Measurements from ENCODE around the gene DPM1. TPM values are rescaled to one million over a fixed set of nuclear protein-coding genes. Genes with fewer than 3 reads are reported as not detected.
A peak's percentile ranks its signal among the peaks of the same experiment; 100 is the strongest.

The DPM1 gene
- total RNA-seq, 2 donors from 2014 or later = 18.1 to 32.7 TPM

GRCh38 chr20:50898475-50898874 lies 59.9 kb downstream of the DPM1 start:
- TF ChIP-seq CTCF (IDR thresholded peaks at IDR 0.05) (no peak), POLR2A (IDR thresholded peaks at IDR 0.05) (no peak)
- no peak for ATAC-seq
- no peak overlapping the region for H3K4me3 ChIP-seq
- WGBS, 2 donors = 95 to 96% methylated on average over 1 of the region's 1 CpG
- H3K9me3 ChIP-seq = no peaks in the 10 kb centered on the region
- DNase-seq = no peak
- H3K27me3 ChIP-seq = no peaks in the 10 kb centered on the region
- peaks cover 18% of the 10 kb centered on the region for H3K4me1 ChIP-seq
- peaks cover 0 to 18% of the 10 kb centered on the region in 2 donors for H3K36me3 ChIP-seq (replicated peaks in 1 of 2; ENCODE audit: insufficient read depth in 1 of 2, low read depth in 2 of 2)
- intact Hi-C loops (cut with DNase I) = no loop called here
- no peak overlapping the region for H3K27ac ChIP-seq

GRCh38 chr20:50895111-50895830 lies 63.1 kb downstream of the DPM1 start:
- H3K9me3 ChIP-seq = no peaks in the 10 kb centered on the region
- no peak for DNase-seq
- H3K27ac ChIP-seq = peak overlapping the region in 1 of 4 donors; percentile 2
- intact Hi-C loops (cut with DNase I) = no loop called here
- peaks cover 0 to 20% of the 10 kb centered on the region in 2 donors for H3K36me3 ChIP-seq (replicated peaks in 1 of 2; ENCODE audit: insufficient read depth in 1 of 2, low read depth in 2 of 2)
- no peak overlapping the region for H3K4me3 ChIP-seq
- no peak for TF ChIP-seq CTCF (IDR thresholded peaks at IDR 0.05)
- TF ChIP-seq POLR2A (IDR thresholded peaks at IDR 0.05) = no peak
- peak; percentile 52 for ATAC-seq
- peaks cover 9% of the 10 kb centered on the region for H3K4me1 ChIP-seq
- no peaks in the 10 kb centered on the region for H3K27me3 ChIP-seq
- WGBS, 2 donors = 63 to 67% methylated on average over 8 of the region's 8 CpGs

GRCh38 chr20:50893620-50894019 lies 64.7 kb downstream of the DPM1 start:
- Histone ChIP-seq H3K36me3 (replicated peaks in 1 of 2; ENCODE audit: insufficient read depth in 1 of 2, low read depth in 2 of 2) (peaks cover 0 to 13% of the 10 kb centered on the region in 2 donors), H3K27me3 (no peaks in the 10 kb centered on the region), H3K9me3 (no peaks in the 10 kb centered on the region), H3K4me1 (peaks cover 9% of the 10 kb centered on the region), H3K4me3 (no peak overlapping the region), H3K27ac (no peak overlapping the region)
- intact Hi-C loops (cut with DNase I) = no loop called here
- WGBS, 2 donors = 95 to 100% methylated on average over 3 to 7 of the region's 7 CpGs
- DNase-seq (no peak), ATAC-seq (no peak)
- TF ChIP-seq CTCF (IDR thresholded peaks at IDR 0.05) (no peak), POLR2A (IDR thresholded peaks at IDR 0.05) (no peak)

- no peak for DNase-seq
- Histone ChIP-seq H3K27ac (no peak overlapping the region), H3K27me3 (no peaks in the 10 kb centered on the region), H3K4me3 (no peak overlapping the region), H3K36me3 (replicated peaks in 1 of 2; ENCODE audit: insufficient read depth in 1 of 2, low read depth in 2 of 2) (peaks cover 0 to 15% of the 10 kb centered on the region in 2 donors), H3K4me1 (peaks cover 9% of the 10 kb centered on the region), H3K9me3 (no peaks in the 10 kb centered on the region)
- TF ChIP-seq POLR2A (IDR thresholded peaks at IDR 0.05) = no peak
- TF ChIP-seq CTCF (IDR thresholded peaks at IDR 0.05) = no peak
- 89 to 90% methylated on average over 8 of the region's 8 CpGs for WGBS, 2 donors
- intact Hi-C loops (cut with DNase I) = no loop called here
- ATAC-seq = no peak
Measured at GRCh38 chr20:50892394-50892793, 65.9 kb downstream of the DPM1 start.

- H3K9me3 ChIP-seq = no peaks in the 10 kb centered on the region
- H3K36me3 ChIP-seq (replicated peaks in 1 of 2; ENCODE audit: insufficient read depth in 1 of 2, low read depth in 2 of 2) = peaks cover 0 to 15% of the 10 kb centered on the region in 2 donors
- WGBS, 2 donors = 72 to 76% methylated on average over 4 to 5 of the region's 5 CpGs
- TF ChIP-seq POLR2A (IDR thresholded peaks at IDR 0.05) (no peak), CTCF (IDR thresholded peaks at IDR 0.05) (no peak)
- H3K4me1 ChIP-seq = peaks cover 9% of the 10 kb centered on the region
- H3K4me3 ChIP-seq = no peak overlapping the region
- intact Hi-C loops (cut with DNase I) = no loop called here
- ATAC-seq (no peak), DNase-seq (no peak)
- H3K27ac ChIP-seq = no peak overlapping the region
- H3K27me3 ChIP-seq = no peaks in the 10 kb centered on the region
Measured at GRCh38 chr20:50891138-50891537, 67.2 kb downstream of the DPM1 start.
